ENCODE data around the gene MAPK8.

MAPK8 gene

GRCh38 chr10:48391994-48392393, 85.5 kb downstream of the MAPK8 start:
- FAIRE-seq (no peak), DNase-seq (ENCODE audit: insufficient read length, low spot score) (no peak)
- TF ChIP-seq CTCF (IDR thresholded peaks at IDR 0.05; ENCODE audit: insufficient read depth, missing control alignments): no peak

DNA sequence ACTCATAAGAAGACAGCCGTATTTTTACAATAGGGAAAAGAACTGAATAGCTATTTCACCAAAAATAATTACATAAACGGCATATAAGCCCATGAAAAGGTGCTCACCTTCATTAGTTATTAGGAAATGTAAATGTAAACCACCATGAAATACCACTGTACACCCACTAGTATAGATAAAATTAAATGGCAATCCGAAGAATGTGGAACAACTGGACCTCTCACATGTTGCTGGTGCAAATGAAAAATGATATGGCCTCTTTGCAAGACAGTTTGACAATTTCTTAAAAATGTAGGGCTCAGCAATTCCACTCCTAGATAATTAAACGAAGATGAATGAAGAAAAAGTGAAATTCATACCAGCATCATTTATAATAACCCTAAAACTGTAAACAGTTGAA, 91.8 kb downstream of the MAPK8 start:
- TF ChIP-seq CTCF (IDR thresholded peaks at IDR 0.05; ENCODE audit: insufficient read depth, missing control alignments): no peak
- DNase-seq (ENCODE audit: insufficient read length, low spot score) (no peak), FAIRE-seq (no peak)

DNA sequence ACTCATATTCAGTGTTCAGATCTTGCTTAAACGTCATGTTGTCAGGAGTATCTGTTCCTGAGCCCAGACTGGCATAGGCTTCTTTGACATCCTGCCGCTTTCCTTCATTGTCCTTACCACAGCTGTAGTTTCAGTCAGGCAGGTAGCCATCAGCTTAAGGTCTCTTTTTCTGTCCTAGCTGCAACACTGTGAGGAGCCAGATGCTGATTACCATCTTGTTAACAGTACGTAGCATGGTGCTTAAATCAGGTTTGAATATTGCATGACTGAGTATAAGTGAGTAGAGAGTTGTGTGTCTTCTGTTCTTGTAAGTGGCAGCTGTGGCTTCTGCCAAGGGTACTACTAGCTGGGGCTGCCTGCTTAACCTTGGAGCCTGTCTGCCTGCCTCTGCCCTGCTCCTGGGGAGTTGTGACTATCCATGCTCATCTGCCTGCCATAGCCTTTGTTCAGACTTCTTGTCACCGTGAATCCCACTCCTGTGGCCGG, 92.6 kb downstream of the MAPK8 start:
- FAIRE-seq: peak; percentile 41

DNA sequence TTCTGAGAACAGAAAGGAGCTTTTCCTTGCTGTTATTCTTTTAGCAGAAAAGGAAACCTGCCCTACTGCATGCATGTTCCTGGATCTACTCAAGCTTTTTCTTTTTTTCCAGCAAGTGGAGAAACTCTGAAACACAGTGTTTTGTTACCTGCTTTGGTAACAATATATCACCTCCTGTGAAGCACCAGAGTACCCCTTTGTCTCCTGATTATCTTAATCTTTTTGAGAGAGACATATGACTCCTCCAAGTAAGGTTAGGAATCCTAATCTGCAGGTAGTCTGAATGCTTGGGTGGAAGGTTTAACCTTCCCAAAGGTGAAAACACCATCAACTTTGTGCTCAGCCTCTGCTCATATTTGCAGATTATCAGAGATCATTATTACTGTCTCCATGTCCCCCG, 93.1 kb downstream of the MAPK8 start:
- DNase-seq (ENCODE audit: insufficient read length, low spot score) (no peak), FAIRE-seq (no peak)
- no peak for TF ChIP-seq CTCF (IDR thresholded peaks at IDR 0.05; ENCODE audit: insufficient read depth, missing control alignments)

More for the DNA sequence above, 92.6 kb downstream of the MAPK8 start:
- DNase-seq (ENCODE audit: insufficient read length, low spot score): no peak
- no peak for TF ChIP-seq CTCF (IDR thresholded peaks at IDR 0.05; ENCODE audit: insufficient read depth, missing control alignments)

DNA sequence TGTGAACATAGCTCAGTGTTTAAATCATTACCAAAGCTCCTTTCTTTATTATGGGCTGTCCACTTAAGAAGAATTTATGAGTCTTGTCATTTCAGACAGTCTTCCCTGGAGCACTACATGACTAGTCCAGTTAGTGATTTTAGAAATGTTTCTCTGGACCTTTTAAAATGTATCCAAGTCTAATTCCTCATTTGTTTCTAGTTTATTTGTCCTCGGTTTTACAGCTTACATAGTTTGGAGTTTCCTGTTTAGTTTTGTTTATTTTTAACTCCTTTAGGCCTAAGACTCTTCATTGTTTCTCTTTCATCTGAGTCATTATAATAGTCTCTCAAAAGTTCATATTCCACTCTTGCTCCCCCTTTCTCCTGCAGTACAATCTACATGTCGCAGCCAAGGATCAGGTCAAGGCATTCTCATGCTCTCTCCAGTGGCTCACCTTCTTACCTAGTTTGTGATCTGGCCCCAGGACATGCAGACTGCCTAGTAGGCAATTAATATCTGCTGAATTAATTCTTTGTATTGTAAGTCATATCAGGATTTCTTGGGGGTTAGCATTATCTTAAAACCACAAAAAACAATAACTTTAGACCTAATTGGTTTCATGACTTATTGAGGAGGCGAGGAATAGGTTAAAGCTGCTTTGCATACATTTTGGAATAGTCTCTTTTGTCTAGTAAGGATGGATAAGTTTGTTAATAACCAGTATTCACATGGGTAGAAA, 93.8 kb downstream of the MAPK8 start:
- DNase-seq (ENCODE audit: insufficient read length, low spot score) (no peak), FAIRE-seq (no peak)
- no peak for TF ChIP-seq CTCF (IDR thresholded peaks at IDR 0.05; ENCODE audit: insufficient read depth, missing control alignments)

GRCh38 chr10:48400850-48401220, 94.4 kb downstream of the MAPK8 start:
- TF ChIP-seq CTCF (IDR thresholded peaks at IDR 0.05; ENCODE audit: insufficient read depth, missing control alignments): no peak
- DNase-seq (ENCODE audit: insufficient read length, low spot score) (no peak), FAIRE-seq (no peak)

DNA sequence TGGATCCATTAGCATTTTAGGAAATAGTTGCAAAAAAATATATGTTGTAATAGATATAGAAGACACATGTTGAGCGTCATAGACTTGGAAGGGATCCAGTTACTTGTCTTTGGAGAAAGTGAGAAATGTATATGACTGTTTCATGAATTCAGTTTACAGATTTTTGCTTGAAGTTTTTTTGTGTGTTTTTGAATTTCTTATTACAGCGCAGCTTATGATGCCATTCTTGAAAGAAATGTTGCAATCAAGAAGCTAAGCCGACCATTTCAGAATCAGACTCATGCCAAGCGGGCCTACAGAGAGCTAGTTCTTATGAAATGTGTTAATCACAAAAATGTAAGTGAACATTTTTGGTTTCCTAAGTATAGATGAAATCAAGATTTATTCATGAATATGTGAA, 98.2 kb downstream of the MAPK8 start:
- no peak for TF ChIP-seq CTCF (IDR thresholded peaks at IDR 0.05; ENCODE audit: insufficient read depth, missing control alignments)
- DNase-seq (ENCODE audit: insufficient read length, low spot score): no peak
- no peak for FAIRE-seq

Data from D721Med (cell line).